DND-41 (cell line): ENCODE measurements around the gene INO80E.

Experiments
- ATAC-seq: fragments of 200-7000 bp; cut with Tn5 transposase; 3 replicates; pipeline ENCODE4 v1.9.1; 2021; ENCODE audit warnings: low read depth; ENCODE audit not compliant: insufficient read depth
- DNase-seq: peaks from one replicate; pipeline ENCODE4 v3.0.0-alpha.2; 2020
- H2AFZ ChIP-seq: 2 replicates; pipeline ENCODE4 v1.6.0; 2012; ENCODE audit warnings: low read depth, low read length
- H3K27ac ChIP-seq: 2 replicates; pipeline ENCODE4 v1.5.1; 2012; ENCODE audit warnings: low read length, inconsistent platforms
- H3K27me3 ChIP-seq: fragments of 200-600 bp; sonication (generic); 2 replicates; pipeline ENCODE4 v1.6.0; 2012; ENCODE audit warnings: low read length, mild to moderate bottlenecking, inconsistent platforms; ENCODE audit not compliant: insufficient read depth, poor library complexity
- H3K36me3 ChIP-seq: 2 replicates; pipeline ENCODE4 v1.5.1; 2012; ENCODE audit warnings: low read length, inconsistent platforms; ENCODE audit not compliant: insufficient read depth
- H3K4me1 ChIP-seq: 2 replicates; pipeline ENCODE4 v1.5.1; 2012; ENCODE audit warnings: mild to moderate bottlenecking, low read length; ENCODE audit not compliant: insufficient read depth
- H3K4me2 ChIP-seq: 2 replicates; pipeline ENCODE4 v1.6.0; 2012; ENCODE audit warnings: mild to moderate bottlenecking, moderate library complexity, low read length, inconsistent platforms; ENCODE audit not compliant: insufficient read depth
- H3K4me3 ChIP-seq, 2 experiments: fragments of 200-600 bp in 1 of 2; shearing (Covaris generic) in 1 of 2; 2 replicates each; pipeline ENCODE4 v1.5.1; 2012 to 2016; ENCODE audit warnings: inconsistent platforms in 2 of 2, low read length in 2 of 2, mild to moderate bottlenecking in 2 of 2, low read depth in 1 of 2, moderate library complexity in 1 of 2
- H3K79me2 ChIP-seq: 2 replicates; pipeline ENCODE4 v1.6.0; 2012; ENCODE audit warnings: low read length, inconsistent platforms; ENCODE audit not compliant: insufficient read depth
- H3K9ac ChIP-seq: 2 replicates; pipeline ENCODE4 v1.6.0; 2012; ENCODE audit warnings: low read depth, mild to moderate bottlenecking, inconsistent platforms, low read length, moderate library complexity
- H3K9me3 ChIP-seq: 2 replicates; pipeline ENCODE4 v1.5.1; 2012; ENCODE audit warnings: low read length, moderate library complexity, mild to moderate bottlenecking, inconsistent platforms; ENCODE audit not compliant: insufficient read depth, severe bottlenecking
- H4K20me1 ChIP-seq: 2 replicates; pipeline ENCODE4 v1.6.0; 2012; ENCODE audit warnings: low read length; ENCODE audit not compliant: insufficient read depth
- EZH2 ChIP-seq: IDR thresholded peaks from 3 replicates; pipeline ENCODE4 v1.6.1; 2012; ENCODE audit warnings: borderline replicate concordance, low read depth, mild to moderate bottlenecking, moderate library complexity, low read length, inconsistent platforms; ENCODE audit not compliant: severe bottlenecking
- TF ChIP-seq, protein P1 (sequence below): IDR thresholded peaks from 2 replicates; pipeline ENCODE4 v1.5.1; 2012; ENCODE audit warnings: borderline replicate concordance, low read length, moderate library complexity, mild to moderate bottlenecking; ENCODE audit not compliant: poor library complexity, severe bottlenecking; ENCODE audit errors: extremely low read depth

The INO80E gene

DNA sequence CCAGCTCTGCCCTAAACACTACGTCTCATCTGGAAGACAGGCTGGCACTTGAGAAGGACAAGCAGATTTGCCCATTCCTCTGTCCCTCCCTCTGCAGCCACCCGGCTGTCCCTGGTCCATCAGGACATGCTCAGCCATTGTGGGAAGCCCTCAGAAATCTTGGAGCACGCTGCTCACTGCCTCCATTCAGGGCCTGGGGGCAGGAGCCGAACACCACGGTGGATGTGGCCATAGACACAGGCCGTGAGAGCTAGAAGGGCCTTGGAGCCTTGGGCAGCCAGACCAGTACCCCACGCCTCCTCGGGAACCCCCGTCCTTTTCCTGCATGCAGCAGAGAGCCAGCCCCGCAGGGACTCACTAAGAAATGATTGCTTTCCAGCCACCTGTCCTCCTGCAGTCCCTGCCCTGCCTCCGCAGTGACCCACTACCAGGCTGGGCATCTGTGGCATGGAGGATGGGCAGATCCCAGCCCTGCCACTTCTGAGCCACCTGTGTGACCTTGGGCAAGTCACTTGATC is 11.4 kb downstream of the INO80E start:
- Histone ChIP-seq H2AFZ (no peak overlapping the region), H3K36me3 (peaks cover 36% of the 10 kb centered on the region), H4K20me1 (peaks cover 7% of the 10 kb centered on the region; the same call in 1 of the 2 replicates), H3K4me1 (peaks cover 17% of the 10 kb centered on the region), H3K27ac (no peak overlapping the region), H3K79me2 (no peaks in the 10 kb centered on the region), H3K9me3 (no peaks in the 10 kb centered on the region), H3K27me3 (no peaks in the 10 kb centered on the region), H3K4me3 (no peak overlapping the region), H3K4me2 (no peak overlapping the region), H3K9ac (no peak overlapping the region)
- DNase-seq (no peak), ATAC-seq (no peak)
- TF ChIP-seq, protein P1, sequence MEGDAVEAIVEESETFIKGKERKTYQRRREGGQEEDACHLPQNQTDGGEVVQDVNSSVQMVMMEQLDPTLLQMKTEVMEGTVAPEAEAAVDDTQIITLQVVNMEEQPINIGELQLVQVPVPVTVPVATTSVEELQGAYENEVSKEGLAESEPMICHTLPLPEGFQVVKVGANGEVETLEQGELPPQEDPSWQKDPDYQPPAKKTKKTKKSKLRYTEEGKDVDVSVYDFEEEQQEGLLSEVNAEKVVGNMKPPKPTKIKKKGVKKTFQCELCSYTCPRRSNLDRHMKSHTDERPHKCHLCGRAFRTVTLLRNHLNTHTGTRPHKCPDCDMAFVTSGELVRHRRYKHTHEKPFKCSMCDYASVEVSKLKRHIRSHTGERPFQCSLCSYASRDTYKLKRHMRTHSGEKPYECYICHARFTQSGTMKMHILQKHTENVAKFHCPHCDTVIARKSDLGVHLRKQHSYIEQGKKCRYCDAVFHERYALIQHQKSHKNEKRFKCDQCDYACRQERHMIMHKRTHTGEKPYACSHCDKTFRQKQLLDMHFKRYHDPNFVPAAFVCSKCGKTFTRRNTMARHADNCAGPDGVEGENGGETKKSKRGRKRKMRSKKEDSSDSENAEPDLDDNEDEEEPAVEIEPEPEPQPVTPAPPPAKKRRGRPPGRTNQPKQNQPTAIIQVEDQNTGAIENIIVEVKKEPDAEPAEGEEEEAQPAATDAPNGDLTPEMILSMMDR = no peak
- no peak for TF ChIP-seq EZH2

DNA sequence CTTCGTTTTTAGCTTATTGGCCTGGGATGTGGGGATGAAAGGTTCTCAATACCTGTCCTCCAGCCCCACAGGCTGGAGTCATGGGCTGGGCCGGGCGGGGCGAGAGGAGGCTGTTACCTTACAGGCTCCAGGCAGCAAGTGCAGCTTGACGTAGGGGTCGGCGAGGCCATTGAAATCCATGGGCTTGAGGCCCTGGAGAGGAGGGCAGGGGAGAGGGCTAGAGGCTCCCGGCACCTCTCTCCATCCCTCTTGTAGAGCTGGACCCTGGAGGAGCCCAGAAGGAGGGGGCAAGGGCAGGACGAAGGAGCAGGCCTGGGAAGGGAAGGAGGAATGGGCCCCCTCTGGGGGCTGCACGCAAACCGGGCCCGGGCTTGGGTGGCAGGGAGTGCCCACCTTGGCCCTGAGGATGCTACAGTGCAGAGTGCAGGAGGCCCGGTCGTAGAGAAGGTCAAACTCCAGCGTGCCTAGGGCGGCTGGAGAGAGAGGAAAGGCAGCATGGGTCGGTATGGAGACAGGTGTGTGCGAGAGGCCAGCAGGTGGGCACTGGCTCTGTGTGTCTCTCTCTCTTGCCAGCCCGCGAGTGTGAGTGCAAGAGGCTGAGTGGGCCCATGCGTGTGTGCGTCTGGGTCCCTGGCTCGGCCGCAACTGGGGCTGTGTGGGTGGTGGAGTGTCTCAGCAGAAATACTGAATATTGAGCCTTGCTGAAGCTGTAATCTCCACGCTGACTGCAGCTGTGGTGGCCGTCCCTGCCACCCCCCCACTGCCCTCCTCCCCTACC is 13.2 kb downstream of the INO80E start:
- Histone ChIP-seq H3K36me3 (peaks cover 20% of the 10 kb centered on the region; the same call in 1 of the 2 replicates), H3K4me2 (peak overlapping the region; percentile 98; the same call in 1 of the 2 replicates), H3K9me3 (no peaks in the 10 kb centered on the region), H3K4me1 (peaks cover 17% of the 10 kb centered on the region), H3K27ac (no peak overlapping the region), H3K27me3 (no peaks in the 10 kb centered on the region), H4K20me1 (peaks cover 7% of the 10 kb centered on the region; the same call in 1 of the 2 replicates), H3K4me3 (no peak overlapping the region), H3K79me2 (no peaks in the 10 kb centered on the region), H2AFZ (no peak overlapping the region), H3K9ac (no peak overlapping the region)
- no peak for DNase-seq
- TF ChIP-seq, protein P1 = no peak
- TF ChIP-seq EZH2 = no peak
- no peak for ATAC-seq

DNA sequence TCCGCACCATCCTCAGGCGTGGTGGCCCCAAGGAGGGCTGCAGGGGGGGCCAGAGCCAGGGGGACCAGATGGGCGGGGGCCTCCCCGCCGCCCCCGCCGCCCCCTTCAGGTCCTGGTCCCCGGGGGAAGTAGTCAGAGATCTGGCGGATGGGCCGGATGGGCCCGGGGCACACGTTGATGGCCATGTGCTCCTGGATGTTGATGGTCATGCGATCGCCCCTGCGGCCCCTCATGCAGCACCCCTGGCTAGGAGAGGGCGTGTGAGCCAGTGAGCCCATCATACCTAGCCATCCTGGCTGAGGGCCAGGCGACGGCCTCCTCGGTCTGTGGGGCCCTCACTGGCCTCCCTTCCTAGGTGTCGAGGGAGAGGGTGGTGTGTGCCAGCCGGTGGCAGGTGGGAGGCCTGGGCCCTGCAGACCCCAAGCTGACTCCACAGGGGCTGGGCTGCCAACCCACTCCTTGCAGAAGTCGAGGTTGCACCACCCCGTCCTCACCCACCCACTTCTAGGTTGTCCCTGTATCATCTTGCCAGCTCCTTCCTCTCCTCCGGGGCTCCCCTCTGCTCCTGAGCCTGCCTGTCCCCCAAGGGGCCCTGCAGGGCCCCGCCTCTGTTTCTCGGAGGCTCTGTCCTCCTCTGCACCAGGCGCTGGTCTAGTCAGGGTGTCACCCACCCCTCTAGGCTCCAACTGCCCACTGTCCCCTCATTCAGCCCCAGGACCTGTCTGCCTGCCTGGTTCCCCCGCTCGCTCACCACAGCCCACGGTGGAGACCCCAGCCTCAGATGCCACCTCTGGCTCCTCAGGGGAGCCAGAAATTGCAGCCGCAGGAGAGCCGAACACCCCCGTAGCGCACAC is 14.2 kb downstream of the INO80E start:
- Histone ChIP-seq H3K36me3 (peaks cover 16% of the 10 kb centered on the region; the same call in 1 of the 2 replicates), H3K4me2 (peak overlapping the region; percentile 98), H3K4me1 (peaks cover 17% of the 10 kb centered on the region), H2AFZ (peak overlapping the region; percentile 84), H3K9ac (peak overlapping the region; percentile 70), H3K27ac (no peak overlapping the region; the same call in 1 of the 2 replicates), H3K79me2 (no peaks in the 10 kb centered on the region), H4K20me1 (peaks cover 7% of the 10 kb centered on the region; the same call in 1 of the 2 replicates), H3K4me3 (peak overlapping the region; percentile 36 to 71; a peak in 3 of 4 replicates), H3K27me3 (no peaks in the 10 kb centered on the region), H3K9me3 (no peaks in the 10 kb centered on the region)
- ATAC-seq (peak; percentile 20), DNase-seq (no peak)
- TF ChIP-seq, protein P1 = no peak
- no peak for TF ChIP-seq EZH2
